SU-DHL-6 (cell line): ENCODE data around the gene GJC3.
"Not testable (repeated sequence)": the region's sequence is repeated elsewhere in the genome, so short reads cannot be mapped to it uniquely, and the experiment has no call there.

Experiments used
- EZH2phosphoT487 ChIP-seq: fragments of 200-600 bp; sonication (generic), shearing (Covaris generic); conservative IDR thresholded peaks from 2 replicates; pipeline ENCODE4 v1.6.1; 2018; ENCODE audit warnings: mild to moderate bottlenecking, antibody characterized with exemption, low read length, moderate library complexity, mixed read lengths
- TF ChIP-seq, protein P1 (sequence below): fragments of 200-600 bp; sonication (generic); IDR thresholded peaks from one replicate; pipeline ENCODE4 v1.5.1; 2017; ENCODE audit warnings: antibody characterized with exemption, mild to moderate bottlenecking, low read length, moderate library complexity; ENCODE audit not compliant: insufficient read depth, poor library complexity, severe bottlenecking

DNA sequence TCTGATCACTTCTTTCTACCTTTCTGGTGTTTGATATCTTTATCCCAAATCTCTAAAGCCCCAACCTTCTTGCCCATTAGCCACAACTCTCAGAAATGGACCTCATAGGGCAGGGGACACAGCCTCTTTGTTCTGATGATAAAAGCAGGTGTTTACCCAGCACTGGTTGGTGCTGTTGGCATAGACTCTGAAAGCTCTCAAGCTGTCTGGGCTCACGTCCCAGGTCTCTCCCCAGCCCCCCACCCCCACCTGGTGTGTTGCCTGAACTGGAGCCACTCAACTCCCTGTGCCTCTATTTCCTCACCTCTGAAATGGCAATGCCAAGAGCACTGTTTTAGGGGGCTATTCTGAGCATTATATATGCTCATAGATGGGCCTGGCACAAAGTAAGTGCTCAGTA is 40.4 kb upstream of the GJC3 start:
- TF ChIP-seq, protein P1, sequence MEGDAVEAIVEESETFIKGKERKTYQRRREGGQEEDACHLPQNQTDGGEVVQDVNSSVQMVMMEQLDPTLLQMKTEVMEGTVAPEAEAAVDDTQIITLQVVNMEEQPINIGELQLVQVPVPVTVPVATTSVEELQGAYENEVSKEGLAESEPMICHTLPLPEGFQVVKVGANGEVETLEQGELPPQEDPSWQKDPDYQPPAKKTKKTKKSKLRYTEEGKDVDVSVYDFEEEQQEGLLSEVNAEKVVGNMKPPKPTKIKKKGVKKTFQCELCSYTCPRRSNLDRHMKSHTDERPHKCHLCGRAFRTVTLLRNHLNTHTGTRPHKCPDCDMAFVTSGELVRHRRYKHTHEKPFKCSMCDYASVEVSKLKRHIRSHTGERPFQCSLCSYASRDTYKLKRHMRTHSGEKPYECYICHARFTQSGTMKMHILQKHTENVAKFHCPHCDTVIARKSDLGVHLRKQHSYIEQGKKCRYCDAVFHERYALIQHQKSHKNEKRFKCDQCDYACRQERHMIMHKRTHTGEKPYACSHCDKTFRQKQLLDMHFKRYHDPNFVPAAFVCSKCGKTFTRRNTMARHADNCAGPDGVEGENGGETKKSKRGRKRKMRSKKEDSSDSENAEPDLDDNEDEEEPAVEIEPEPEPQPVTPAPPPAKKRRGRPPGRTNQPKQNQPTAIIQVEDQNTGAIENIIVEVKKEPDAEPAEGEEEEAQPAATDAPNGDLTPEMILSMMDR = not testable (repeated sequence)
- not testable (repeated sequence) for TF ChIP-seq EZH2phosphoT487
